CD4-positive, alpha-beta T cell treated with Interleukin-2 at 100 ng/mL for 4 hours (primary cell): Measurements from ENCODE around the gene FGF3.

ENCODE experiments used
- DNase-seq: peaks from one replicate; pipeline ENCODE4 v3.0.0-alpha.2; 2020; ENCODE audit warnings: low spot score

Gene FGF3

GRCh38 chr11:69818603-69819441, at the start of gene FGF3:
FGF3 (minus strand) TSS chr11:69819416; CDS start chr11:69818933, 483 bp downstream.
- DNase-seq, result no peak

- no peak for DNase-seq
These were observed 49.7 kb upstream of the FGF3 start for GRCh38 chr11:69868871-69869270.

GRCh38 chr11:69868006-69868810, 49.0 kb upstream of the FGF3 start:
- no peak for DNase-seq

GRCh38 chr11:69867076-69868005, 48.1 kb upstream of the FGF3 start:
- no peak for DNase-seq

GRCh38 chr11:69866648-69867047, 47.4 kb upstream of the FGF3 start:
- DNase-seq, result no peak

- DNase-seq, result no peak
These were observed 46.5 kb upstream of the FGF3 start for GRCh38 chr11:69865707-69866106.

GRCh38 chr11:69864686-69865661, 45.8 kb upstream of the FGF3 start:
- no peak for DNase-seq

- no peak for DNase-seq
These were observed 44.5 kb upstream of the FGF3 start for GRCh38 chr11:69863544-69864200.

- no peak for DNase-seq
These were observed 43.8 kb upstream of the FGF3 start for GRCh38 chr11:69862797-69863543.

- DNase-seq, result no peak
These were observed 43.1 kb upstream of the FGF3 start for GRCh38 chr11:69862331-69862771.

- DNase-seq, result no peak
These were observed 42.7 kb upstream of the FGF3 start for GRCh38 chr11:69861901-69862300.

- DNase-seq, result no peak
These were observed 41.7 kb upstream of the FGF3 start for GRCh38 chr11:69860796-69861445.

- DNase-seq, result no peak
These were observed 41.0 kb upstream of the FGF3 start for GRCh38 chr11:69860244-69860643.

- no peak for DNase-seq
These were observed 40.2 kb upstream of the FGF3 start for GRCh38 chr11:69859275-69859934.

GRCh38 chr11:69855421-69855820, 36.2 kb upstream of the FGF3 start:
- DNase-seq, result no peak

GRCh38 chr11:69854713-69855112, 35.5 kb upstream of the FGF3 start:
- DNase-seq, result no peak

GRCh38 chr11:69852056-69852455, 32.8 kb upstream of the FGF3 start:
- no peak for DNase-seq

GRCh38 chr11:69848201-69848600, 29.0 kb upstream of the FGF3 start:
- DNase-seq, result no peak
